ENCODE data around the gene ACR.

- TF ChIP-seq CTCF (conservative IDR thresholded peaks at IDR 0.05; ENCODE audit: low read depth in 2 of 2) (no peak), REST (IDR thresholded peaks at IDR 0.05; ENCODE audit: unreplicated experiment) (no peak), POLR2AphosphoS5 (IDR thresholded peaks at IDR 0.05; ENCODE audit: low read depth) (no peak), EZH2 (IDR thresholded peaks at IDR 0.05; ENCODE audit: low read depth, unreplicated experiment) (no peak), ZNF331 (CRISPR knock-in tag; IDR thresholded peaks at IDR 0.05; ENCODE audit: low read depth) (no peak), CREB1 (CRISPR knock-in tag; IDR thresholded peaks at IDR 0.05; ENCODE audit: low read depth) (no peak), EZH2phosphoT487 (IDR thresholded peaks at IDR 0.05; ENCODE audit: unreplicated experiment) (no peak), JUNB (IDR thresholded peaks at IDR 0.05; ENCODE audit: unreplicated experiment) (no peak), ZNF114 (CRISPR knock-in tag; IDR thresholded peaks at IDR 0.05) (no peak), ETS1 (IDR thresholded peaks at IDR 0.05) (no peak), ZNF462 (CRISPR knock-in tag; IDR thresholded peaks at IDR 0.05) (no peak), STAT1 (IDR thresholded peaks at IDR 0.05; ENCODE audit: unreplicated experiment) (no peak)
Measured at GRCh38 chr22:50725597-50725996, 12.4 kb upstream of the ACR start.
